GM19463 (cell line): ENCODE data around the gene CDR2.
A peak's percentile ranks its signal among the peaks of the same experiment; 100 is the strongest.
"Not testable (repeated sequence)": the region's sequence is repeated elsewhere in the genome, so short reads cannot be mapped to it uniquely, and the experiment has no call there.

ENCODE experiments used
- ATAC-seq: cut with Tn5 transposase; IDR thresholded peaks from one replicate; pipeline ENCODE4 v1.9.1; 2021; ENCODE audit warnings: mild to moderate bottlenecking, moderate library complexity; ENCODE audit not compliant: unreplicated experiment

CDR2 gene

DNA sequence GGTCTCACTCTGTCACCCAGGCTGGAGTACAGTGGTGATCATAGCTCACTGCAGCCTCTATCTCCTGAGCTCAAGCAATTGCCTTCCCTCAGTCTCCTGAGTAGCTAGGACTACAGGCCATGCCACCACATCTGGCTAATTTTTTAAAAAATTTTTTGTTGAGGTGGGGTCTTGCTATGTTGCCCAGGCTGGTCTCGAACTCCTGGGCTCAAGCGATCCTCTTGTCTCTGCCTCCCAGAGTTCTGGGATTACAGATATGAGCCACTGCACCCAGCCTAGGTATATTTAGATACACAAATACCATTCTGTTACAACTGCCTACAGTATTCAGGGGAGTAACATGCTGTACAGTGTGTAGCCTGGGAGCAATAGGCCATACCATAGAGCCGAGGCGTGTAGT lies 62.9 kb downstream of the CDR2 start:
- ATAC-seq: no peak

DNA sequence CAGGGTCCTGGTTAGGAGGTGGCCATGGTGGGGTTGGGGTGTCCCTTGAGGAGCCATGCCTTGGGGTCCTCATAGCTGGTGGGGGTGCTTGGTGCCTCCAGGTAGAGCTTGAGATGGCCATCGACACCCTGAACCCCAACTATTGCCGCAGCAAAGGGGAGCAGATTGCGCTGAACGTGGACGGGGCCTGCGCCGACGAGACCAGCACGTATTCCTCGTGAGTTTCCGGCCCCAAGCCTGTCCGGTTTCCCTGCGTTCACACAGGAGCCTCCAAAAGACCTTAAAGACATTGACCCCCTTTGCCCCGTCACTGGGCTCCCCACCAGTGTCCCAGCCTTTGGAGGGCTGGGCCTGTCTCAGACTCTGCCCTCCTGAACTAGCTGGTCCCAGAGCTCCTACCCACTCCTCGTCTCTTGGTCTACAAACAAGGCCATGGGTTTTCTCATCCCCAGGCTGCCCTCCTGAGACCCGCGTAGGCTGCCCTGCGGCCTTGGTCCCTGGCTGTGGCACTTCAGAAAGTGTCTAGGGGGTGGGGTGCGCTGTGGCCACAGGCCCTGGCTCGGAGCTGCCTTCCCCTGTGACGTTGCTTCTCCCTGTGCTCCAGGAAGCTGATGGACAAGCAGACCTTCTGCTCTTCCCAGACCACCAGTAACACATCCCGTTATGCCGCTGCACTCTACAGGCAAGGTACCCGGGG lies 65.4 kb downstream of the CDR2 start:
- ATAC-seq: no peak

- ATAC-seq: no peak
Measured at GRCh38 chr16:22307838-22308237, 66.6 kb downstream of the CDR2 start.

DNA sequence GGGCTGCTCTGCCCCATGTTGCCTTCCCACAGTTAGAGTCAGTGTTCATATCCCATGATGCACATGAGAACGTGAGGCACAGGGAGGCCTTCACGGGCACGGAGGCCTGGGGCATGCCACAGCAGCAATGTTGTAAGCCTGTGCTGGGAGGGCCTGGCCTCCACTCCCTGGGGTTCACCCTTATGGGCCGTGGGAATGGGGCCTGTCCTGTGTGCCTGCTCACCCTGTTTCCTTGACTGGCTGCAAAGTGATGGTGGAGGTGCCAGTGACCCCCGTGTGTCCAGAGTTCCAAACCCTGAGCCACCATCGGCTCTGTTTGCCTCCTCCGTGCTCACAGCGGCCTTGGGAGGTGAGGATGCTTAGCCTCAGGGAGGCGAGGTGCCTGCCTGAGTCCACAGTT lies 67.6 kb downstream of the CDR2 start:
- ATAC-seq: no peak

GRCh38 chr16:22304411-22304810 lies 70.0 kb downstream of the CDR2 start:
- no peak for ATAC-seq

DNA sequence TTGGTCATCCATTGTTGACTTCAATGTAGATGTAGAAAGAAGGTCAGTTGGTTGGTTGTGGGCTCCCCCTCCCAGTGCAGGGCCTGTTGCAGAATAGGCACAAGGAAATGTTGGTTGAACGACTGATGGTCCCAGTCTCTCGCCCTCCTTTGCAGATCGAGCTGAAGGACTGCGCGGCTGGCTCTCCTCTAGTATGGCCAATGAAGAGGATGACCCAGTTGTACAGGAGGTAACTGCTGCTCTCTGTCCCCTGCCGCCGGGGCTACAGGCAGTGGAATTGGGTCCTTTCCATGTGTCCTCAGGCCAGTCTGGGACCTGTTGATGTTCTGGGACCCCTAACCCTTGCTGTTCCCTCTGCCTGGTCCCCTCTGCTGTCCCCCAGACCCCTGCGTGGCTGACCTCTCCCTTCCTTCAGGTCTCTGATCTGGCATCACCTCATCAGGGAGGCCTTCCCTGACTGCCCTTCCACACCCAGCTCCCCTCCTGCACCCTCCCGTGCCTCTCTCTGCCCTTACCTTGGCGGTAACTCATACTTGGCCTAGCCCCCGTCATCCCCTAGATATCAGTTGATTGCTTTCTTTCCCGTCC lies 71.5 kb downstream of the CDR2 start:
- no peak for ATAC-seq

DNA sequence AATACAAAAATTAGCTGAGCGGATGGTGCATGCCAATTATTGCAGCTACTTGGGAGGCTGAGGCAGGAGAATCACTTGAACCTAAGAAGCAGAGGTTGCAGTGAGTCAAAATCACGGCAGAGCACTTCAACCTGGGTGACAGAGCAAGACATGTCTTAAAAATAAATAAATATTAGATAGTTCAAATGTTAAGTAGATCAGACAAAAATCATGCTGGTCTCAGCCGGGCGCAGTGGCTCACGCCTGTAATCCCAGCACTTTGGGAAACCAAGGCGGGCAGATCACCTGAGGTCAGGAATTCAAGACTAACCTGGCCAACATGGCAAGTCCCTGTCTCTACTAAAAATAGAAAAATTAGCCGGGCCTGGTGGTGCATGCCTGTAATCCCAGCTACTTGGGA lies 73.0 kb downstream of the CDR2 start:
- not testable (repeated sequence) for ATAC-seq

- ATAC-seq: no peak
Measured at GRCh38 chr16:22300427-22301071, 73.9 kb downstream of the CDR2 start.

DNA sequence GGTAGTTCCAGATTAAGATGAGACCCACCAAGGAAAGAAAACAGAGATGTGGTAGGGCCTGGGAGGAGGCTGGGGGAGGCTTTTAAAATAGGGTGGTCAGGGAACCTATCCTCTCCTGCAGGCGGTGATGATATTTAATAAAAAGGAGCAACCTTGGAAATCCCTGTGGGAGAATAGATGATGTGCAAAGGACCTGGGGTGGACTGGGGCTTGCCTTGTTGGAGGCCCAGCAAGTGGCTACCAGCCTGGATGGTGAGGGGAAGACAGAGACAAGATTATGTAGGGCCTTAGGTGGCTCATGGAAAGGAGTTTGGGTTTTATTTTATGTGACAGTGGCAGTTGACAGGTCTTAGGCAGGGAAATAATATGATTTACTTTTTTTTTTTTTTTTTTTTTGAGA lies 75.4 kb downstream of the CDR2 start:
- ATAC-seq: no peak

DNA sequence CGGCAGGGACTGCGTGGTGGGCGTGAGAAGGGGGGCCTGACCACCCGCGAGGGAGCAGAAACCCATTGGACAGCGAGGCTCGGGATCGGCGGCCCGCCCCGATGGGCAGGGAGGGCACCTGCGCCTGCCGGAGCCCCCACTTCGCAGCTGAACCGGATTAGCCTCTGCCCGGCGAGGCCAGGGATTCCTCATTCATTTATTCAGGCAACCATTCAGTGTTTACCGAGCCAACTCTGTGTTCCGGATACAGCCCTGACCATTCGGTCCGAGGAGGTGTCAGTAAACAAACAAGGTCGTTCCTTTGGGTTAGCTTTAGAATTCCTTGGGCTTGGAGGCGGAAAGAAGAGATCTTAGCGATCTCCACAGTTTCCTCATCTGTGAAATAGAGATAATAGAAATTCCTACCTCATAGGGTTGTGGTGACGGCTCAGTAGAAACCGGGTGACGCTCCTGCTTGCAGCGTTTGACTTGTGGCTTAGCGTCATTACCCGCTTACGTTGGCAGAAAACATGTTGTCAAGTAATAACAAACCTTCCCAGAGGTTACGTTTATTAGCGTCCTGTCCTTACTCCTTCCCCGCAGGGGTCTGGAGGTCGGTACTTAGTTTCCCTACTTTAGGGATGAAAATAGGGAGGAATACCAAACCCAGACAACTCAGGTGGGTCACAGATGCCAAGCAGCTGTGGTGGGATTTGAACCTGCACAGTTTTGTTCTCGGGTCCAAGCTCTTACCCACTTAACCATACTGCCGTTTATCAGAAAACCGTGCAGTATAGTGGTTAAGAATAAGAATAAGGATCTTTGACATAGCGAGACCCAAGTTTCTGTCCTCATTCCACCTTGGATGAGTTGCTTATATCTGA lies 76.3 kb downstream of the CDR2 start:
- peak; percentile 28 for ATAC-seq

DNA sequence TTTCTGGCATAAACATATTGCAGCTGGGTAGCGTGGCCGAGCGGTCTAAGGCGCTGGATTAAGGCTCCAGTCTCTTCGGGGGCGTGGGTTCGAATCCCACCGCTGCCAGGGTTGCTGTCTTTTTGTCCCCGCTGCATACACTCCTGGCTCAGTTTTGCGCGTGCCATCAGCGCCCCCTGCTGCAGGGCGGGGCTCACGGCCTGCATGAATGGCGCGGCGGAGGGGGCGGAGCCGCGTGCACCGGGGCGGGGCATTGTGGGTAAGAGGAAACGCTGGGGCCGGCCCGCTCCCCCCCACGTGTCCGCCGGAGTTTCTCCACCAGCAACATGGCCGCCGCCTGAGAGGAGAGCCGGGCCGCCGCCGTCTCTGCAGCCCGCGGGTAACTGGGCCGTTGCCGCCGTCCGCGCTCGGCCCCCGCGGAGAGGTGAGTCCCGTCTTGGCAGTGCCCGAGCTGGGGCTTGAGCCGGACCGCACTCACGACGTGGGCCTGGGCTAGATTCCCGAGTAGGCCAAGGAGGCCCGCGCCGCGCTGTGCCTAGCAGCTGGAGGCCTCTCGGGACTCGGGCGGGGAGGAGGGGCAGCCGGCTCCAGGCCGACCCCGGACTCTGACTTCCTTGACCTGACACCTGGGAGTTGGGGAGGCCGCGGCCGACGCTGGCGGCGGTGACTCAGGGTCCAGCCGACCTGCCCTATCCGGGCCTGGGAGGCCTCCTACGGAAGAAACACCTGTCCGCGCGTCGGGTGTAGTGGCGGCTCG lies 77.1 kb downstream of the CDR2 start, which contains the start of gene POLR3E:
TSS of gene POLR3E (plus strand) at position 296 of the 757 bp plus-strand sequence. CDS start 5,560 bp downstream, outside the sequence.
- peak; percentile 82 for ATAC-seq

- ATAC-seq: no peak
Measured at GRCh38 chr16:22296225-22297113, 78.0 kb downstream of the CDR2 start.
